GM23248 (cell line): ENCODE measurements around the gene RALGAPB.

Experiments used
- EZH2 ChIP-seq: fragments of 200-600 bp; sonication (generic); IDR thresholded peaks from 2 replicates; pipeline ENCODE4 v1.6.1; 2018; ENCODE audit warnings: antibody characterized with exemption, mild to moderate bottlenecking; ENCODE audit not compliant: insufficient read depth, poor library complexity, severe bottlenecking
- EZH2phosphoT487 ChIP-seq: fragments of 200-600 bp; sonication (generic); IDR thresholded peaks from 2 replicates; pipeline ENCODE4 v1.6.1; 2018; ENCODE audit warnings: antibody characterized with exemption, moderate library complexity, mild to moderate bottlenecking, low read depth; ENCODE audit not compliant: insufficient read depth

DNA sequence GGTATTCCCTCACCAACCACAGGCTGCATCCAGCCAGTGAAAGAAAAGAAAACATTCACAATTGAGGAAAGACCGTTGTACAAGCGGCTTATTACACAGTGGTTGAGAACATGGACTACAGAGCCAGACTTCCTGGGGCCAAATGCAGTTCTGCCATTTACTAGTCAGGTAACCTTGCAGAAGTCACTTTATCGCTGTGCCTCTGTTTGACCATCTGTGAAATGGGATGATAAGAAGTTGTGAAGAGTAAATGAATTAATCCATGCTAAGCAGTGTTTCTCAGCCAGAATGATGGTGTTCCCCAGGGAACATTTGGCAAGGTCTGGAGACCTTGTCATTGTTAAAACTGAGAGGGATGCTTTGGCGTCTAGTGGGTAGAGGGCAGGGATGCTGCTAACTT, 143.8 kb downstream of the RALGAPB start:
- TF ChIP-seq EZH2 (no peak), EZH2phosphoT487 (no peak)
